GM19468 (cell line): Measurements from ENCODE around the gene STMND1.

Experiments
- ATAC-seq: cut with Tn5 transposase; IDR thresholded peaks from one replicate; pipeline ENCODE4 v1.9.1; 2021; ENCODE audit warnings: mild to moderate bottlenecking, moderate library complexity, moderate number of reproducible peaks; ENCODE audit not compliant: unreplicated experiment; ENCODE audit errors: extremely low read depth

The STMND1 gene

DNA sequence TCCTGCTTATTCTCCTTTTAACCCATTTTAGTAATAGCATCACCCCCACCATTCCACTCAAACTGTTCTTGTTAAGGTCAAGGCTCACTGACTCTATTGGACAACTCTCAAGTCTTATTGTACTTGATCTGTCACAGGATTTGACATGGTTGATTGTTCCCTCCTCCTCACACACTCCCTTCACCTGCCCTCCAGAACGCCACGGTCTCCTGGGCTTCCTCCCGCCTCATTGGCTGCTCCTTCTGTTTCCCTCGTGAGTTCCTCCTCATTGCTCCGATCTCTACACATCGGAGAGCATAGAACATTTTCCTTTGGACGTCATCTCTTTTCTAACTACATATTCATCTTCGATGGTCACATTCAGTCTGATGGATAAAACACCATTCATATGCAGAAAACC is 55.1 kb downstream of the STMND1 start:
- no peak for ATAC-seq

- no peak for ATAC-seq
Observed at GRCh38 chr6:17157617-17158016, 55.8 kb downstream of the STMND1 start.

DNA sequence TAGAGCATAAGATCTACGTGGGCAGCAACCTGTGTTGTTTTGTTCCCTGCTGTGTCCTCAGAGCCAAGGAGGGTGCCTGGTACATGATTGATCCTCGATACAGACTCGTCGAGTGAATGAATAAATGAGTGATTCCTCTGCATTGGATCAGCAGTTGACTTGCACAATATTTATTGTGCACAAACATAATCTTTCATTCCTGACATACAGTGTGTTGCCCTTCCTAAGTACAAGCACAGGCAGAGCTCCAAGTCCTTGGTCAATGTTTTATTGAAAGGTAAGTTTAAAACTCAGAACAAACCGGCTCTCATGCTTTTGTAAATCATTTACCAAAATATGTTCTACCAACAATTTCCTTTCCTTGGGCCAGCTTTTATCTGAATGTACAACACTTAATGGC is 57.4 kb downstream of the STMND1 start:
- no peak for ATAC-seq

DNA sequence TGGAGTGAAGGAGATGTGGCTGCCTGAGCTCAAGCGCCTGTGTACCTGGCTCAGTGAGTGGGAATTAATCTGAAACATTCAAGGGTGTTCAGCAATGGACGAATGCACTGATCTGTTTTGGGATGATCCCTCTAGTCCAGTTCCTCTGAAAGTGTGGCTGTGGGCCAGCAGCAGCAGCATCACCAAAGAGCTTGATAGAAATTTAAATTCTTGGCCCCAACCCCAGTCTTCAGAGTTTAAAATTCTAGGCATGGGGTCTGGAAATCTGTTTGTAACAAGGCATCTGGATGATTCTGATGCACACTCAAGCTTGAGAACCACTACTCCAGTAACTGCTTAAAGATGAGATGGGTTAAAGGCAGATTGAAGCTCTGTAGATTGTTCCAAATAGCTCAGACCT is 59.2 kb downstream of the STMND1 start:
- no peak for ATAC-seq

DNA sequence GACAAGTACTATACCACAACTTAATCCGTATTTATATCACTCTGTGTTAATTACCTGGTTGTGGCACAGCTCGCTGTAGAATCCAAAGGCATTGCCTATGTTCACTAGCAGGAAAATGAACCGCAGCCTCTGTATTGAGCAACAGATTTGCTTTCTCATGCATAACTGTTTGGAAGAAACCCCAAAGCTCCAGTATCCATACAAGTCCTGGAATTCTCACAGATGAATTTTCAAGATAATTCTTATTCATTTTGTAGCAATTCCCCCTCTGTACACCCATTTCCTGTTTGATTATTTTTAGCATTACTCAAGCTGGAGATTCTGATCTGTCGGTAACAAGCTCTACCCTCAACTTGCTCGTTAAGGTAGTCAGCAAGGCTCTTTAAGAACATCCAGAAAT is 63.5 kb downstream of the STMND1 start:
- ATAC-seq = no peak

DNA sequence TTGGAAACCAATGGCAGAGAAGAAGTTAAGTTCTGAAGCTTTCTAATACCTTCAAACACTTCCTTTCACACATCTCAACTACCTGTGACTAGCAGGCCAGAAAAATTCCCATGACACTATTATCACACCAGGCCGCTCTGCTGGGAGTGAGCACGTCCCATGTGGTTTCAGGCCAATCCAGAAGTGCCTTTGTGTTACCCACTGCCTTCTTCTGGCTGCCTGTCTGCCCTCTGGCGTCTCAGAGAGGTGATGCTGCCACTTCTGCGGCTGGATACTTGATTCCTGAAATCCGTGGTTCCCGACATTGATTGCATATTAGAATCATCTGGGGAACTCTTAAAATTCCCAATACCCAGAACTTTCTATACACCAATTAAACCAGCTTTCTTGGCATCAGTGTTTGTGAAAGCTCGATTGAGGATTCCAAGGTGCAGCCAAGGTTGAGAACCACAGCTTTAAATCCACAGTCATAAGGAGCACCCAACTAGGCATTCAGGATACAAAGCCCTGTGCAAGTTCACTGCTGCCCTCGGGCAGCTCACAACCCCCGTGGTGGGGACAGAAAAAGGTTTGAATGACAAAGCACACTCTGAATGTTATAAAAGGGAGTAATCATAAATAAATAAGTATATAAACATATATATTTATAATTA is 65.6 kb downstream of the STMND1 start:
- no peak for ATAC-seq

DNA sequence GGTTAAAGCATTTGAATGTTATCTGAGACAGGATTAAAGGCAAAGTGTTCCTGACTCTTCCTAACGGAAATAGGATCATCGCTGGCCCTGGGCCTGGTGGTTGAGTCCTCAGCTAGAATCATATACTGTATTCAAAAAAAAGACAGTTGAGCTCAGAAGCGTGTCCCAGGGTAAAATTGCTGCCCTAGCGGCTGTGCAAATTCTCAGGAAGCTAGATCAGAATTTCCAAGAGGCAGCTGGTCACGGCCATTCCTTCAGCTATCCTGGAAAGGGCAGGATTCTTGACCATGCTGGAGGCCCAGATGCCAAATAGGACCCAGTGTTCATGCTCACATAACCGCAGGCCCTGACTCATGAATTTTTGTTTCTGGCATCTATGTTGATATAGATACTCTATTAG is 67.4 kb downstream of the STMND1 start:
- ATAC-seq = no peak

DNA sequence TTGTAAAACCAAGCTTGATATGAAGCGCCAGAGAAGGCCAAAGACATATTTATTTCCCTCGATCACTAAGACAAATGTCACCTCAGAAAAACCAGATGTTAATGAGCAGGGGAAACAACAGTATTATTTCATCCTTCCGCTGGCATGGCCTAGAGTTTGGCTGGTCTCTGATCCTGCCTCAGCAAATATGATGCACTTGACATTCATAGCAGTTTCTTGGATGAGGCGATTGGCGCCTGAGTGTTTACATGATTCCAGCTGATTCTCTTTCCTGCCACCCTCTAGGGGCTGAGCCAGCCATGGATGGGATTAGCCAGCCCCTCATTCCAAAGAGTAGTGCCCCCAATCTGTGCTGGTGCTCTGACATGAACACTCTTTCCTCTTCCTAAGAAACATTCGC is 67.9 kb downstream of the STMND1 start:
- no peak for ATAC-seq

- ATAC-seq = no peak
Observed at GRCh38 chr6:17172836-17173470, 71.1 kb downstream of the STMND1 start.

- ATAC-seq = no peak
Observed at GRCh38 chr6:17178326-17178725, 76.5 kb downstream of the STMND1 start.

DNA sequence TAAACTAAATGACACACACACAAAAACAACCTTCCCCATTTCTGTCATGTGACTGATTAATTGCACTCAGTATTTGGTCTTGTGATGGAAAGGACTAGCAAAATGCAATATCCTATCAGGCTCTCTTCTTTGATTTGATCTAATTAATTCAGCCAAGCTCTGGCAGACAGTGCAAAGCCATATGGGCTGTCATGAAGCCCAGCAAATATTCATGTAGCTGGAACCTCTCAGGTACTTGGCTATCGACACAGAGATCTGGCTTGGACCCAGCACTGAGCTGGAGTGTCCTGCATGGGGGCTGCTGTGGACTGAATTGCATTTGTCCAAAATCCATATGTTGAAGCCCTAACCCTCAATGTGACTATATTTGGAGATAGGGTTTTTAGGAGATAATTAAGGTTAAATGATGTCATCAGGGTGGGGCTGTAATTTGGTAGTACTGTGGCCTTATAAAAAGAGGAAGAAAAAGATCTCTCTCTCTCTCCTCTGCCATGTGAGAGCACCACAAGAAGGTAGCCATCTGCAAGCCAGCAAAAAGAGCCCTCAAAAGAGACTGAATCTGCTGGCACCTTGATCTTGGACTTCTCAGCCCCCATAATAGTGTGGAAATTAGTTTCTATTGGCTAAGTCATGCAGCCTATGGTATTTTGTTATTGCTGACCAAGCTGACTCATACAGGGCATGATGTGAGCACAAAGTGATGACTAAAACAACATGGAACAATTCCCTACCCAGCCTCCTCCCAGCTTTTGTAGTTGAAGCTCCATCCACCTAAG is 77.1 kb downstream of the STMND1 start:
- no peak for ATAC-seq

DNA sequence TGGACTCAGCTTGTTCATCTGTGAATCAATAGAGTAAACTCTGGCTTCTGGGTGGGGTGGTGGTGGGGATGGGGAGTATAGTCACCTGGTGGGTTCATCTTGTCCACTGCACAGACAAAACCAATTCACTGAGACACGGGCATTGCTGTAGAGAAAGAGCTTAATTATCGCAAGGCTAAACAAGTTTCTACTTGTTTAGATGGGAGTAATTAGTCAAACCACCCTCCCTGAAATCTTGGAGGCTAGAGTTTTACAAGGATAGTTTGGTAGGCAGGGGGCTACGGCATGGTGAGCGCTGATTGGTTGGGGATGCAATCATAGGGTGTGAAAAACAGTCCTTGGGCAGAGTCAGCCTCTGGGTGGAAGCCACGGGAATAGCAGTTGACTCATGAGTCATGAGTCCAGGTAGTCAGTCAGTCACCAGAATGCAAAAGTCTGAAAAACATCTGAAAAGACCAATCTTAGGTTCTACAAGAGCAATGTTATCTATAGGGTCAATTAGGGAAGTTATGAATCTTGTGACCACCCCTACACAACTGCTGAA is 77.8 kb downstream of the STMND1 start:
- no peak for ATAC-seq
